DND-41 (cell line): Measurements from ENCODE around the gene ERMARD.

Experiments
- EZH2 ChIP-seq: IDR thresholded peaks from 3 replicates; pipeline ENCODE4 v1.6.1; 2012; ENCODE audit warnings: borderline replicate concordance, low read depth, mild to moderate bottlenecking, moderate library complexity, low read length, inconsistent platforms; ENCODE audit not compliant: severe bottlenecking
- TF ChIP-seq, protein P1 (sequence below): IDR thresholded peaks from 2 replicates; pipeline ENCODE4 v1.5.1; 2012; ENCODE audit warnings: borderline replicate concordance, low read length, moderate library complexity, mild to moderate bottlenecking; ENCODE audit not compliant: poor library complexity, severe bottlenecking; ENCODE audit errors: extremely low read depth

DNA sequence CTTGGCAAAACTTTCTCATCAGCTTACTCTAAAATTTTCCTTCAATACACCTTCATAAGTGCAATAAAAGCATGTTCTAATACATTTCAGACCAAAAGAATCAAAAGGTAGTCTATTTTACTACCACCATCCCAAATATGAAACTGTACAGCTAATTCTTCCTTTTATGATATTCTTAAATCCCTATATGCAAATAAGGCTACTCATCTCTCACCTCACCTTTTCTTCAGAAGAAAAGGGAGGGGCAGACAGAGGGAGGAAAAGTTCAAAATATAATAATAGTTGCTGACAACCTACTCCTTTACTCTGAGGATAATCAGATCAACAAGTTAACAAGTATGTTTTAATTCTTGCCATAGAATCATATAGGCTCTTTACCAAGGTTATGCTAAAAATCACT lies 42.1 kb upstream of the ERMARD start:
- TF ChIP-seq, protein P1, sequence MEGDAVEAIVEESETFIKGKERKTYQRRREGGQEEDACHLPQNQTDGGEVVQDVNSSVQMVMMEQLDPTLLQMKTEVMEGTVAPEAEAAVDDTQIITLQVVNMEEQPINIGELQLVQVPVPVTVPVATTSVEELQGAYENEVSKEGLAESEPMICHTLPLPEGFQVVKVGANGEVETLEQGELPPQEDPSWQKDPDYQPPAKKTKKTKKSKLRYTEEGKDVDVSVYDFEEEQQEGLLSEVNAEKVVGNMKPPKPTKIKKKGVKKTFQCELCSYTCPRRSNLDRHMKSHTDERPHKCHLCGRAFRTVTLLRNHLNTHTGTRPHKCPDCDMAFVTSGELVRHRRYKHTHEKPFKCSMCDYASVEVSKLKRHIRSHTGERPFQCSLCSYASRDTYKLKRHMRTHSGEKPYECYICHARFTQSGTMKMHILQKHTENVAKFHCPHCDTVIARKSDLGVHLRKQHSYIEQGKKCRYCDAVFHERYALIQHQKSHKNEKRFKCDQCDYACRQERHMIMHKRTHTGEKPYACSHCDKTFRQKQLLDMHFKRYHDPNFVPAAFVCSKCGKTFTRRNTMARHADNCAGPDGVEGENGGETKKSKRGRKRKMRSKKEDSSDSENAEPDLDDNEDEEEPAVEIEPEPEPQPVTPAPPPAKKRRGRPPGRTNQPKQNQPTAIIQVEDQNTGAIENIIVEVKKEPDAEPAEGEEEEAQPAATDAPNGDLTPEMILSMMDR: no peak
- no peak for TF ChIP-seq EZH2
